Right atrium auricular region (tissue), 2 donors: ENCODE results near the gene KRT20. TPM values are rescaled to one million over a fixed set of nuclear protein-coding genes. Genes with fewer than 3 reads are reported as not detected.

ENCODE experiments used
- DNase-seq: peaks from one replicate; pipeline ENCODE4 v3.0.0-alpha.2; 2019; ENCODE audit warnings: low spot score
- H3K27ac ChIP-seq, 2 donors: fragments of 200-600 bp; sonication (generic); 1 replicate in 1 of 2; 2 replicates in 1 of 2; pipeline ENCODE4 v1.5.1; 2016 to 2019
- H3K27me3 ChIP-seq, 2 donors: fragments of 200-600 bp; sonication (generic); one replicate each; pipeline versions ENCODE4 v1.5.1 to v1.6.0; 2017 to 2019
- H3K36me3 ChIP-seq: fragments of 200-600 bp; sonication (generic); one replicate; pipeline ENCODE4 v1.5.1; 2016
- H3K4me1 ChIP-seq, 2 donors: fragments of 200-600 bp; sonication (generic); one replicate each; pipeline versions ENCODE4 v1.5.1 to v1.6.0; 2017 to 2019
- H3K4me3 ChIP-seq, 2 donors: fragments of 200-600 bp; sonication (generic); 1 replicate in 1 of 2; 2 replicates in 1 of 2; pipeline ENCODE4 v1.5.1; 2017 to 2019; ENCODE audit warnings: mild to moderate bottlenecking in 1 of 2, moderate library complexity in 1 of 2
- H3K9me3 ChIP-seq, 2 donors: fragments of 200-600 bp; sonication (generic); one replicate each; pipeline ENCODE4 v1.5.1; 2019
- CTCF ChIP-seq, 2 donors: fragments of 200-600 bp; sonication (generic); IDR thresholded peaks; one replicate each; pipeline ENCODE4 v1.5.1; 2019; ENCODE audit warnings: antibody characterized with exemption in 2 of 2
- total RNA-seq, 2 donors: library from RNA; depleted of rRNA; stranded (reverse); fragments of >200 nt; gene quantifications; one replicate each; pipeline ENCODE4 v1.1.0, GENCODE V29; 2016

The KRT20 gene
- total RNA-seq, 2 donors from 2014 or later = not detected

GRCh38 chr17:40912486-40913210 is 27.6 kb upstream of the KRT20 start:
- Histone ChIP-seq H3K27ac (no peak overlapping the region), H3K9me3 (no peaks in the 10 kb centered on the region), H3K4me3 (no peak overlapping the region), H3K27me3 (no peaks in the 10 kb centered on the region), H3K4me1 (peaks cover 0 to 5% of the 10 kb centered on the region in 2 donors), H3K36me3 (no peaks in the 10 kb centered on the region)
- no peak for DNase-seq
- no peak for TF ChIP-seq CTCF (IDR thresholded peaks at IDR 0.05)

DNA sequence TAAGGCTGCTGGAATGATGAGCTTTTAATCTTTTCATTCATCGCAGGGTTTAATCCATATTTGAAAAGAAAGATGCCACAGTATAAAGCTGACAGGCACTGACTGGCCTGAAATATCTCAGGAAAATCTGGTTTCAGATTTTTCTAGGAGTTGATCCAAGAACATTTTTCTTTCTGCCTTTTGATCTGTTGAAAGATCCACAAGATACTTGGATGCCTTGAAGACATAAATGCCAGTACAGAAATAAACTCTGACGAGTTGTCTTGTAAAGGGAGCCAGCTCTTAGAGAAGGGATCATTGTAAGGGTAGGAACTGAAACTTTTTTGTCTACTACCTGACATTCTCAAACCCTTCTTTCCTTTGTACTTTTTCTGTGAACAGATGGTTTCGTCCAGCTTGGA is 25.4 kb upstream of the KRT20 start:
- no peaks in the 10 kb centered on the region for H3K9me3 ChIP-seq
- no peaks in the 10 kb centered on the region for H3K27me3 ChIP-seq
- TF ChIP-seq CTCF (IDR thresholded peaks at IDR 0.05) = no peak
- H3K4me1 ChIP-seq = peaks cover 0 to 5% of the 10 kb centered on the region in 2 donors
- DNase-seq = no peak
- no peak overlapping the region for H3K4me3 ChIP-seq
- no peak overlapping the region for H3K27ac ChIP-seq
- no peaks in the 10 kb centered on the region for H3K36me3 ChIP-seq

DNA sequence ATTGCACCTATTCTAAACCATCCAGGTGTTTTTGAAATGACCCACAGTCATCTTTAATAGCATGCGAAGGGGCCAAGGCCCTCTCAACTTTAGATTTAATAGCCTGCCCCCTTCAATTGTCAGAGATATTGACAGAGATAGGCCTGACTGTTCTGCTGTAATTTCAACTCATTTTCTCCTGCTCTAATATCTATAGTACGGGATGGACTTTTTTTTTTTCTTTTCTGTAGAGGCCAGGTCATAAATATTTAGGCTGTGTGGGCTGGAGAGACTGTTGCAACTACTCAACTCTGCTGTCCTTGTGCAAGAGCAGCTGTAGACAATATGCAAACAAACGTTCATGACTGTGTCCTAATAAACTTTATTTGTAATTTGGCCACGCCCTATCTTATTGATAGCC is 24.7 kb upstream of the KRT20 start:
- Histone ChIP-seq H3K27me3 (no peaks in the 10 kb centered on the region), H3K9me3 (no peaks in the 10 kb centered on the region), H3K36me3 (no peaks in the 10 kb centered on the region), H3K4me1 (peaks cover 0 to 5% of the 10 kb centered on the region in 2 donors), H3K27ac (no peak overlapping the region), H3K4me3 (no peak overlapping the region)
- no peak for DNase-seq
- no peak for TF ChIP-seq CTCF (IDR thresholded peaks at IDR 0.05)

DNA sequence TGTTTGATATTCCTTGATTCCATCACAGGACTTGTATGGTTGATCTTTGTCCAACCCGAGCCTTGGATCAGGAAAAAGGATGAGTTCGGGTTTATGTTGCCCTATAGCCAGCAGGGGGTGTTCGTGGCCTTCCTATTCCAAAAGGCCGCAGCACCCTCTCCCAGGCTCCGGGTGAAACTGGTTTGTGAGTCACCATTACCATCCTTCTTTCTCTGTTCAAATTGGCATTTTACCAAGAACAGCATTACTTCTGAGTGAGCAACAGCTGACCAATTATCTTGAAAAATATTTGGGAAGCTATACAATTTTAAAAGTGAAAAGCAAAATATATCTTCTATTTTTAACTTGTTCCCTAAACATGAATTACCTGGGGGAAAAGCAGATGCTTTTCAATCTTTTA is 24.3 kb upstream of the KRT20 start:
- Histone ChIP-seq H3K27me3 (no peaks in the 10 kb centered on the region), H3K27ac (no peak overlapping the region), H3K36me3 (no peaks in the 10 kb centered on the region), H3K4me3 (no peak overlapping the region), H3K9me3 (no peaks in the 10 kb centered on the region), H3K4me1 (peaks cover 0 to 5% of the 10 kb centered on the region in 2 donors)
- peak; percentile 56 to 80 for TF ChIP-seq CTCF (IDR thresholded peaks at IDR 0.05)
- peak; percentile 90 for DNase-seq

GRCh38 chr17:40906613-40907012 is 21.6 kb upstream of the KRT20 start:
- Histone ChIP-seq H3K9me3 (no peaks in the 10 kb centered on the region), H3K4me1 (peaks cover 0 to 5% of the 10 kb centered on the region in 2 donors), H3K27me3 (no peaks in the 10 kb centered on the region), H3K36me3 (no peaks in the 10 kb centered on the region), H3K4me3 (no peak overlapping the region), H3K27ac (no peak overlapping the region)
- DNase-seq = no peak
- no peak for TF ChIP-seq CTCF (IDR thresholded peaks at IDR 0.05)

DNA sequence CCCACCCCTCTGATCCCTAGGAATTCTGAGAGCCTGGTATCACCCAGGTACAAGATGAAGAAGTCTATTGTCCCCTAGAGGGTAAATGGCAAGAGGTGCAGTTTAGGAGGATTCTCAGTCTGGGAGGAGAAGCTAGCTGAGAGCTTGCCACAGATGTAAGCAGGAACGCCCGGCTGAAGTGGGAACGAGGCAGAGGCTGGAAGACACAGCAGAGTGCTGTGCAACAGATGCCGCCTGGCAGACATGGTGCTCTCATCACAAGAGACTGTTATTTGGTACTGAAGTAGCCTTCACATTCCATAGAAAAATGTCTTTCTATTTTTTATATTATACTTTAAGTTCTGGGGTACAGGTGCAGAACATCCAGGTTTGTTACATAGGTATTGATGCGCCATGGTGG is 20.3 kb upstream of the KRT20 start:
- no peak for TF ChIP-seq CTCF (IDR thresholded peaks at IDR 0.05)
- Histone ChIP-seq H3K4me1 (peaks cover 0 to 5% of the 10 kb centered on the region in 2 donors), H3K4me3 (no peak overlapping the region), H3K27me3 (no peaks in the 10 kb centered on the region), H3K36me3 (no peaks in the 10 kb centered on the region), H3K27ac (no peak overlapping the region), H3K9me3 (no peaks in the 10 kb centered on the region)
- no peak for DNase-seq
